GM19467 (cell line): Measurements from ENCODE around the gene CFDP1.

ENCODE experiments used
- ATAC-seq: cut with Tn5 transposase; IDR thresholded peaks from one replicate; pipeline ENCODE4 v1.9.1; 2021; ENCODE audit warnings: mild to moderate bottlenecking, moderate library complexity; ENCODE audit not compliant: unreplicated experiment

Gene CFDP1

DNA sequence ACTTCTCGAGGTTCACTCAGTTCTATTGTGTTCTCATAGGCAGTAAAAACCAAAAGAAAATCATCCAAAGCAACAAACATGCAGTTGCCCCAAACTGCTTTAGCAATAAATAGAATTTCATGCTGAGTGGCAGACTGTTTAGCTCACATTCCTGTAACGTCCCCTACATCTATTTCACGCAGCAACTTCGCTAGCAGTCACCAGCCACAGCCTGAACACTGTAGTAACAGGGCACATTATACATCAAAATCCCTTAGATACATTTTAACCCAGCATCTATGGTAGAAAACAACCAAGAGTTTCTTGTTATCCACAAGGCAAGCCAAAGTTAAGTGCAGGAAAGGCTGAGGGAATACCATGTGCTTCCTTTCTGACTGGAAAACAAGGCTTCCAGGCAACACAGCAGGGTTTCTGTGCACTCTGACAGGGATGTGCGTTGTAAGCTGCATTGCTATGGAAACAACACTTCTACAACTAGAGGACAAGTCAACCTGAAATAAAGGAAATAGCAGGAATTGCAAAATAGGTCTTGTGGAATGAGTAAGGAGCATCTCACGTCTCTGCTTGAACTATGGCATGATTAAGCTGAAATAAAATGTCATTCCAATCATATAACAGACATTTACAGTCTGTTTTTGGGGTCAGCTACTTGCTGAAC is 55.4 kb downstream of the CFDP1 start:
- ATAC-seq = no peak

DNA sequence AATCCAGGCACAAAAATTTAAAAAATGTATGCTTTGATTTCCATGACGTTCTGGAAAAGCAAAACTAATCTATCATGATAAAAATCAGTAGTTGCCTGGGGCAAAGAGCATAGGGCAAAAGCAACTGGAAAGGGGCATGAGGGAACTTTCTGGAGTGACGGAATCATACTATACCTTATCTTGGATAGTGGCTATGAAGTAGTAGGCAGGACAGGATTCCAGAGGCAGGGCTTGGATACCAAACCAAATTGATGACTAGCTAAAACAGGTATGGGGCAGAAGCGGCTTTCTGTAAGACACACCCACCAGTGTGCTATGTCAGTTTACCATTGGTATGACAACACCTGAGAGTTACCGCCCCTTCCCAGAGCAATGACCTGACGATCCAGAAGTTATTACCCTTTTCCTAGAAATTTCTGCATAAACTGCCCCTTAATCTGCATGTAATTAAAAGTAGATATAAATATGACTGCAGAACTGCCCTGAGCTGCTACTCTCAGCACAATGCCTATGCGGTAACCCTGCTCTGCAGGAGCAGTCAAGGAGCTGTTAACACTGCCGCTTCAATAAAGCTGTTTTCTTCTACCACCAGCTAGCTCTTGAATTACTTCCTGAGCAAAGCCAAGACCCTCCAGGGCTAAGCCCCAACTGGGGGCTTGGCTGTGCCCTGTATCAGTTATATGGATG is 56.7 kb downstream of the CFDP1 start:
- no peak for ATAC-seq

DNA sequence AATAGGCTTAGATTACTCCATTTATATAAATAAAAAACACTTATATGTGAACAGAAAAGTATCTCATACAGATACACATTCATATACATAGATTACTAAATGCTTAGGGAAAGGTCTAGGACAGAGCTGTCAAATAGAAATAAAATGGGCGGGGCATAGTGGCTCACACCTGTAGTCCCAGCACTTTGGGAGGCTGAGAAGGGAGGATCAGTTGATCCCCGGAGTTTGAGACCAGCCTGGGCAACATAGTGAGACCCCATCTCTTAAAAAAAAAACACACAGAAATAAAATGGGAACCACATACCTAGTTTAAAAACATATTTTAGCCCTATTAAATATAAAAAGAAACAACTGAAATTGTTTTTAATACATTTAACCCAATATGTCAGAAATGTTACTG is 58.9 kb downstream of the CFDP1 start:
- ATAC-seq = no peak

DNA sequence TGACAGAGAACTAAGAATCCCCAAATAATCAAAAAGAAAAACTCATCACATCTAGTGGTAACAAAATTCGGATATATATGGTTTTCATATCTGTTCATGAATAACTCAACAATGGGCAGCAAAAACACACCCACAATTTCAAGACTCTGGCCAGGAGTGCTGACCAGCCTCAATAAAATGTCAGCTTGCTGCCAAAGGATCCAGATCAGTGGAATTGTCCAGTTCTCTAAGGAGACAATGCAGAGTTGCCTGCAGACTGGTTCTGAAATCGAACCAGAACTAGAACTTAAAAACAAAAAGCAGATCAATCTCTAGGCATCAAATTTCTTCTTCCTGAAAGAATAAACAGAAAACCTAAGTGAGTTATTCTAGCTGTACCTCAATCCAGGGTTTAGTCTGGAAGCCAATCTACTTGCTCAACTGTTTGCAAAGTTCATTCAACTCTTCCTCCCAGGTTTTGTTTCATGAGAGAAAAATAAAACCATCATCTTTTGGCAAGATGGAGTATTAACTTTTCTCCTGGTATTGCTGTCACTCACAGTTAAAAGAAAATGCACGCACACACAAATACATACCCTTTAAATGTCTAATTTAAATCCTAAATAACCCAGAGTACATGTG is 61.0 kb downstream of the CFDP1 start:
- ATAC-seq = no peak

DNA sequence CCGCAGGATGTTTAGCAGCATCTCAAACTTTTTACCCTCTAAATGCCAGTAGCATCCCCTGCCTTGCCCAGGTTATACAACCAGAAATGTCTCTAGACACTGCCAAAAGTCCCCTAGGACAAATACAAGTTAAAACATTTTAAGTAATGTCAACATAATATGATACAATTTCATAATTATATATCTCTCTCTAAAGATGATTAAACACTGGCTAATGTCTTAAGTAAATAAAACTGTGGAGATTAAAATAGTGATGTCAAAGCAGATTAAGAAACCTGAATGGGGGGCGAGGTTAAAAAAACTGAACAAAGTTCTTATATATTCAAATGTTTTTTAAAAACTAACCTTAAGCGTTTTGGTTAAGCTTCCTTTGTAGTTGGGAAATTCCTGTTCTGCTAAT is 62.1 kb downstream of the CFDP1 start:
- no peak for ATAC-seq

DNA sequence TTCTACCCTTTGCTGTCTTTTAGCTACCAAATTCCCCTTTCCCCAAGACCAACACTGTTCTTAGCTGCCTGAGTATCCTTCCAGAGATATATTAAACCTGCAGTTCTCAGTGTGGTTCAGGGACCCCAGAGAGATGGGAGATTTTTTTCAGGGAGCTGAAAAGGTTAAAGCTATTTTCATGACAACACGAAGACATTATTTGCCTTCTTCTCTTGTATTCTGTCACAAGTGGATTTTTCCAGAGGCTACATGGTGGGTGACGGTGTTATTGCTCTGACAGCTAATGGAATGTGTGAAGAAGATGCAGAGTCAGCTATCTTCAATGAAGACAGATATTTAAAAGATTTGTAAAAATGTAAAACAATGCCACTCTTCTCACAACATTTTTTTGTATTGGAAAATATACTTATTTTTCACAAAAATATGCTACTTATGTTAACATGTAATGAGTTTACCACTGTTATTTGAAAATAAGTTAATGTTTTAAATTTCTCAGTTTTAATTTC is 69.0 kb downstream of the CFDP1 start:
- no peak for ATAC-seq

DNA sequence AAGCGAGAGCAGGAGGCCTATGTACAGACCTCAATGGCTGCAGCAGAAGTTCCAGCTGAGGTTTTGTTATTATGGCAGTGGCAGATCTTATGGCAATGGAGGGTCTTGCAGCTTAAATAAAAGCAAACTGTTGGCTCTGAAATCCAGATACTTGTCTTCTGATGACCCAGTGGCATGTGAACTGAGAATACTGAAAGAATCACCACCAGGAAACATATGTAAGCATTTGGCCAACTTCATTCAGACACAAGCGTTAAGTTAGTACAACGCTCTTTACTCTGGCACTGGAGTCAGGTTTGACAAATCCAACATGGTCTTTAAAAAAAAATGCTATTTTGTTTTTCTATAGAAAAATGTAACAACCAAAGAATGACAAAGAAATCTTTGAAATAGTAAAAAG is 70.5 kb downstream of the CFDP1 start:
- no peak for ATAC-seq

DNA sequence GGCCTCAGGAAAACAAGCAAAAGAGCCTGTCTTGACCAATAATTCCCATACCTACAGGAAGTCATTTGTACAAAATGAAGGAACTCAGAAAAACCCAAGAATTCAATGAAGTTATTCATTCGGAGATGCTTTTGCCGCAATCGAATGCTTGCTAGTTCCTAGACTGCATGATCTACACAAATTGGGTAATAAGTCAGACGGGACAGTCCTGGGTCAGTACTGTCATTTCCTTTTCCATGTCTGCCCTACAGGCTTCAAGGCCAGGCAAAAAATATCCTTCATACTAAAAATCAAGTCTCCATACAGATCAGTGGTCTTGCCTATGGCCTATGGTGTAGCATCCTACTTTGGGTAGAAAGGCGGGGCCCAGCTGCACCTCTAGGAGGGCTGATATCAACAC is 71.4 kb downstream of the CFDP1 start:
- no peak for ATAC-seq

DNA sequence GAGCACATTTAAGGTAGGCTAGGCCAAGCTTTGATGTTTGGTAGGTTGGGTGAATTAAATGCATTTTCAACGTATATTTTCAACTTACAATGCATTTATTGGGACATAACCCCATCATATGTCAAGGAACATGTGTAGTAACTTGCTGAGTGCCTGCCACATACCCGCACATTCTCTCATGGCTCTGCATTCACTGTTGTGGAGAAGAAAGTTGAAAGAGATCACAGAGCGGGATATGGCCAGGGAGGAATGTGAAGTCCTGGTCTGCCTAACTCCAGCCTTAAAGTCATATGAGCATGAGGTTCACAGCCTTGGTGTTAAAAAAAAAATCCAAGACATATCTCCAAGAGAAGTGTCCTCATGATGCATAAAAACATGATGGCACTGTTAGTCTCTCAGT is 79.1 kb downstream of the CFDP1 start:
- no peak for ATAC-seq

DNA sequence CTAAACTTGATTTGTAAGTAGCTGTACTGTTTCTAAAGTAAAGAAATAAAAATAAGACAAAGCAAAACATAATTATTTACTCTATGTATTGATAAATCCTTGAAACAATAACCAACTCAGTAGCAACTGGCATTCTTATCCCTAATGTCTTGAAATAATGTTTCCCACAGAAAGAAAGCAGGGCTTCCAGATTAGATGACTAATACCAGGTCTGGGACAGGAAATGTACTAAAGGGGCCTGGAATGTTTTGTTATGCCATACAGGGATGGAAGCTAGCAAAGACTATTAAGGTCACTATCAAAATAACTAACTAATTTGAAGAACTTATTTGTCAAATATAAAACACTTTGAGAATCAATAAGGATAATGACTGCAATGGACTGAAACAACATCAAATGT is 82.1 kb downstream of the CFDP1 start:
- no peak for ATAC-seq

DNA sequence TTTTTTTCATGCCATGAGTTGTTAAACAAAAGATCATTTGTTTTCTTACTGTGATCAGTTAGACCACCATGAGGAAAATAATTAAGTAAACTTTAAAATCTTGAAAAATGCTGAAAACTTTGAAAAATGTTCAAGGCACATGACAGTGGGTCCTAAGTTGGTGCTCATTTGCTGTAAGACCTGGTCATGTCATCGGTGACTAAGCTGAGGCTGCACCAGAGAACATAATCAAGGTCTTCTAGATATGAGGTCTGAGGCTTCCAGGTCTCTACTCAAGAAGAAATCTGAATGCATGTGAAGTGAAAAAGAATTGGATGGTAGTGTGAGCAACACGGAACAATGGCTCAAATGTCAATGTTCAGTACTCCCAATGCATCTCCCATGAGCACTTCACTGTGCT is 87.6 kb downstream of the CFDP1 start:
- ATAC-seq = no peak

DNA sequence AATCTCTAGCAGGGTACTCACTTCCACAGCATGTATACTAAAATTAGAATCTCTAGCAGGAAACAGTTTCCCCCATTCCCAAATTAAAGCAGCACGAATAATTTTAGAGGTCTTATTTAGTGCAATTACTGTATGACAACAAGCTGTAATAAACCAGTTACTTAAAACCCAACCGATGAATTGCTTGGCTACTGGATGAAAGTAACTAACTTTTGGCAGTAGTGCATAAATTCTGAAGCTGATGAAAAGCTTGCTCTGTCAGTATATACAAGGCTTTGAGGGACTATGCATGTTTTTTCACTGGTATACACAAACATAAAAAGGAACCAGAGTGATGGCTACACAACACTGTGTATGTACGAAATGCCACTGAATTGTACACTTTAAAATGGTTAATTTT is 89.4 kb downstream of the CFDP1 start:
- no peak for ATAC-seq

DNA sequence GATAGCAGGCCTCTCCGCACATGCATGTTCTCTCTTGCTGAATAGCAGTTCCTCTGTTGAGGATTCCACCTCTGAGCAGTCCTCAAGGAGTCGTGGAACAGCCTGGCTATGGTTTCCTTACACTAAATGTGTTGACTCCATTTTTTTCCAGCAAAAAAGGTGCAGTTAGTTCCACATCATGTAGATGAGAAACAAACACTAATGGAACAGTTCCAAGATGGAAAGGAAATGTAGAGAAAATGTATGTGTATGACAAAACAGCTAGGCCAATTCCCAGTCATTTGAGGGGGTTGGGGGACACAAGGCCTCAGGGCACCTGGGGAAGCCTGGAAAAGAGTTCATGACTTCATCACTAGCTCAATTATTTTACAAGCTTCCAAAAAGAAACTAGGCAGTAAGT is 90.0 kb downstream of the CFDP1 start:
- ATAC-seq = no peak

DNA sequence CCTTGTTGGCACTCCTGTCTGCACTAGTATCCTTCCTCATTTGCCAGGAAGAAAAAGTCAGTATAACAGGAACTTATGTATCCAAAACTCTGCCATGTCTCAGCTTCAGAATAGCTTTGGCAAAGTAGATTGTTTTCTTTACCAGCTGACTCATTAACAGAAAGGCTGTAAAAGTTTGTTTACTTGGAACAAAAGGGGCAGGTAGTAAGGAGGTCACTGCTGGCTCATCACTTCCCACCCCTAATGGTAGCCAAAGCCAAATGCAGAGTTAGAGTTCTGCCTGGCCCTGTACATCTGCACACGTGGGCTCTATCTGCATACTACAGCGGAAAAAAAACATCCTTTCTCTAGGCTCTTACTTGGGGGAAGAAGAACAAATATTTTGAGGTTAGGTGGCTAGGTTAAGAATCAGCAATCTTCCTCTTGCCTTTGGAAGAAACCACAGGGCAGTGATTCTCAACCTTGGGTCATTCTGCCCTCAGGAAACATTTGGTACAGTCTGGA is 90.9 kb downstream of the CFDP1 start:
- no peak for ATAC-seq

DNA sequence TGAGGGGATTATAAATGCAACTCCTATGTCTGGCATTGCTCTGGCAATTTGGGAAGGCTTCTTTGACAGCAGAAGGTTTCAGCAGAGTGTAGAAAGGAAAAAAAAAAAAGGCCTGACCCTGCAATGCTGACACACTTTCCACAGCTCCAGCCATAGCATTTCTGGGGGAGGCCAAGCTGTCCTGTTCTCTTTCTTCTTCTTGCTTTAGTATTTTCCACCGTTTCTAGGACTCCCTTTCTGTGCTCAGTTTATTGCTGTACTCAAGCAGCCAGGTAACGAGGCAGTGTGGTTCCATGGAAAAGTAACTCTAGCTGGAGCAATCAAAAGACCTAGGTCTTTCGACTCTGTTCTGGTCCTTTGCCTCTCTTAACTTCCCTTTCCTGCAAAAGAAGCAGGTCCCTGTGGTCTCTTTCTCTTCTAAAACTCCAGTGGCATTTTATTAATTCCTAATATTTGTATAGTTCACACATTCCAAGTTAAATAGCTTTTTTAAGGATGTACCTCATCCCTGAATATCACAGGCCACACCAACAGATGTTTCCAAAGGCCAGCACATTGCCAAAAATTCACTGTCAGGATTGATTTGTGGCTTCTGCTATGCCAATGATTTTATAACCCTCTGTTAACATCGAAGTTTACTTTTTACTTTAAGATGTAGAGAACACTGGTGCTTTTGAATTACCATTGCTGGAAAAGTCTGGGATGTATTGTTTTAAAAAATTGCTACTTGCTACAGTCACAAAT is 91.6 kb downstream of the CFDP1 start:
- ATAC-seq = no peak

DNA sequence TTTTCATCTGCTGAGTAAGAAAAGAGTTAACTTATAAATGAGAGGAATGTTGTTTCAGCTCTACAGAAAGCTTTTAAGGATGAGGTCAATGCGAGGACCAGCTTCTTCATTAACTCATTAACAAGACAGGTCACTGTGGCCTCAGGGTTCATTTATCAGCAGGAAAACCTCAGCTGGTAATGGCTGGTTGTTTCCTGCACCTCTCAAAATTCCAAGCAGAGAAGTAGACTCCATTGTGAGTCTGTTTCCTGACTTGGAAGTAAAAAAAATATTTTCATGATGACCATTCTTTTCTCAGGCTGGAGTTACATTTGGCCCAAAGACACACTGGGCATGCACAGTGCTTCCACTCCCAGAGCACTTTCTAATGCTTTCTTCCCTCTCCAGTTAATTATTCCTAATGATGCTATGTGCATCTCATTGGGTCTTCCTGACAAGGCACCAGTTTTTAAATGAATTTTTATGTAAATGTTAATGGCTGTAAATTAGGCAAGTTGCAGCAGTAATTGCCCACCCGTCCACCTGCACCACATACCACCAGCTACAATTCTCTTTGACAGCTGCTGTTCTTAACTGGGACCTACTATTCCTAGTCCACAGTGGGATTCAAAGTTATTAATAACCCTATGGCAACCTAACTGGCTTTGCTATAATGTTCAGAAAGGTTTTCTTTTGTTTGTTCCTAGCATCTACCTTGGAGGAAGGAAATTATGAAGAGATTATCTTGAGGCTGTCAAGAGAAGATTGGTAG is 92.4 kb downstream of the CFDP1 start:
- ATAC-seq = no peak

DNA sequence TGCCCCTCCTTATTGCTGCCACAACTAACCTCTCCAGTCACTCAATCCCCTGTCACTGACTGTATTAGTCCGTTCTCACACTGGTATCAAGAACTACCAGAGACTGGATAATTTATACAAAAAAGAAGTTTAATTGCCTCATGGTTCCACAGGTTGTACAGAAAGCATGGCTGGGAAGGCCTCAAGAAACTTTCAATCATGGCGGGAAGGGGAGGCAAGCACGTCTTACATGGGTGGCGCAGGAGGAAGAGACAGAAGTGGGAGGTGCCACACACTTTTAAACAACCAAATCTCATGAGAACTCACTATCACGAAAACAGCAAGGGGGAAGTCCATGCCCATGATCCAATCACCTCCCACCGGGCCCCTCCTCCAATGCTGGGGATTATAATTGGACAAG is 95.9 kb downstream of the CFDP1 start:
- ATAC-seq = no peak

DNA sequence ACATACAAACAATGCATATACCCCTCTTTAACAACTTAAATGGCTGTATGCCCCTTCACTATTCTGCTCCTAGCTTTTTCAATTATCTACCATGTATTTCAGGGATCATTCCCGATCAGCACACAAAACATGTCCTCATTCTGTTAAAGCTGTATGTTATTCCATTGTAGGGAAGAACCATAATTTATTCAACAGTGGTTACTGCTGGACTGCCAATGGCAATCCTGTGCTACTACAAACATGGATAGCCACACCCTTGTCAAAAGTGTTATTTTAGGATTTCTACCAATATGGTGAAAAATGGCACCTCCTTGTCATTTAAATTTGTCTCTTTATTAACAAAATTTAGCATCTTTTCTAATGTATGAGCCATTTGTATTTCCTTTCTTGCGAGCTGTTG is 96.8 kb downstream of the CFDP1 start:
- no peak for ATAC-seq

DNA sequence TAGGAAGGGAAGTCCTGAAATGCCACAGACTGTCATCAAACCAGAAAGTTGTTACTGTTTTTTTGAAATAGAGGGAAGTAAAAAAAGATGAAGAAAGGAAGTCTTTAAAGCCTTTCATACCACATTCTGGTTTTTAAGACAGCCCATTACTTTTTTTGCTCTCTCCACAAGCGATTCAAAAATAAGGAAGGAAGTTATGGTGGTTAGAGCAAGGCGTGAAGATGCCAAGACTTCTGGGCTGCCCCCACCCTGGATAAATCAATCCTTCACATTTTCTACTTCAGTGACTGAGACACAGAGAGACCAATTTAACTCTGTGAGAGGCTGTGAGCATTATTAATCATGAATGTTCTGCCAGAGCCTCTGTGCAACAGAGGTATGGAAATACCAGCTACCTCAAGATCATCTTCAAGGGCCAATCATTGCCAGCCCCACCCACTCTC is 99.6 kb downstream of the CFDP1 start:
- no peak for ATAC-seq

DNA sequence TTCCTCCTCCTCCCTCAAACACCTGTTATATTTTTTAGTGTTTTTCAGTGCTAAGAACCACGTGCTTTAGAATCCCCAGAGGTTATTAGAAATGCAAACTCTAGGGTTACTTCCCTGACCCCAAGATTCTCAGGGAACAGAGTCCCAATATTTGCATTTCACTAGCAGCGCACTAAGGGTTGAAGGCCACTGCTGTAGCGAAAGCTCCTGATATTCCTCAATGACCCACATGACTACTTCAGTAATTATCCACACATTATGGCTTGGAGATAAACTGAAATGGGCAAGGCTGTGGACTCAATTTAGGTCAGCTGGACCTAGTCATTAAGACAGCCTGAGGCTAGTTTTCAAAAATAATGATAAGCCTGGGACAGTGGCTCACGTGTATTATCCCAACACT is 103.4 kb downstream of the CFDP1 start:
- no peak for ATAC-seq

DNA sequence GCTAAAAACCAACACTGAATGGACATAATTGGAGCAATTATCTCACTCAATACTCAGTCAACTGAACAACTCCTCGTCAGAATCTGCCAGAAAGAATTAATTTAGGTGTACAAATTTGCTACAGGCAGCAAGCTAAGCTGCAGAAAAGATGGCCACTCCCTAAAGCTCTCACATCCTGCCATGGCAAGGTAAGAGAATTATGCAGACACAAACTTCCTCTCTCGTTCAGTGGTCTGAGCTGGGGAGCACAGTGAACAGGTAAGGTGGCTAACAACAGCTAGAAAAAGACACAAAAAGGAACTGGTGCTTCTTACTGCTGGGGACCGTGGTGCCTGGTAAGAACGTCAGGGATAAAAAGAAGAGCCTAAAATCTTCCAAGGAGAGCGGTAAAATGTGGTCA is 107.0 kb downstream of the CFDP1 start:
- ATAC-seq = no peak
